ENCODE data around the gene FOCAD.

DNA sequence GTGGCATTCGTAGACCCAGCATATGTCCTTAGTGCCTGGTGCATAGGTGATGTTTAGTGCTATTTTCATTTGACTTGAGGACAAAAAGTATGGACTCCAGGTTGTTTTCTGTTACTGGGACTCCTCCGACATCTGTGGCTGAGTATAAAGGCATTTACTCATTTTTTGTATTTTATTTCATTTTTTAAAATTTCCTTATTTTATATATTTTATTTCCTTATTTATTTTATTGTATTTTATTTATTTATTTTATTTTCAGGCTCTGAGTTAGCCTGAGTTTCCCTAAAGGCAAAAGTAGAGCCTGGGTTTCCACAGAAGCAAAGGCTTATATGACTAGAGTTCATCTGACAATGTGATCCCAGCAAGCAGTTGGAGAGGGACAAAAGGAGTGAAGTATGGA, 91.6 kb downstream of the FOCAD start:
- TF ChIP-seq NRF1 (IDR thresholded peaks at IDR 0.05; ENCODE audit: low read depth, low read length) (no peak), RBBP5 (IDR thresholded peaks at IDR 0.05; ENCODE audit: borderline replicate concordance, low read depth, low read length) (no peak), EP300 (IDR thresholded peaks at IDR 0.05; ENCODE audit: borderline replicate concordance in 1 of 2, low read depth in 2 of 2, low read length in 2 of 2) (no peak), SUZ12 (IDR thresholded peaks at IDR 0.05; ENCODE audit: low read length) (no peak), POLR2A (IDR thresholded peaks at IDR 0.05; ENCODE audit: control extremely low read depth in 1 of 2, low read depth in 2 of 2, low read length in 2 of 2) (no peak)
- TF ChIP-seq, protein P1, sequence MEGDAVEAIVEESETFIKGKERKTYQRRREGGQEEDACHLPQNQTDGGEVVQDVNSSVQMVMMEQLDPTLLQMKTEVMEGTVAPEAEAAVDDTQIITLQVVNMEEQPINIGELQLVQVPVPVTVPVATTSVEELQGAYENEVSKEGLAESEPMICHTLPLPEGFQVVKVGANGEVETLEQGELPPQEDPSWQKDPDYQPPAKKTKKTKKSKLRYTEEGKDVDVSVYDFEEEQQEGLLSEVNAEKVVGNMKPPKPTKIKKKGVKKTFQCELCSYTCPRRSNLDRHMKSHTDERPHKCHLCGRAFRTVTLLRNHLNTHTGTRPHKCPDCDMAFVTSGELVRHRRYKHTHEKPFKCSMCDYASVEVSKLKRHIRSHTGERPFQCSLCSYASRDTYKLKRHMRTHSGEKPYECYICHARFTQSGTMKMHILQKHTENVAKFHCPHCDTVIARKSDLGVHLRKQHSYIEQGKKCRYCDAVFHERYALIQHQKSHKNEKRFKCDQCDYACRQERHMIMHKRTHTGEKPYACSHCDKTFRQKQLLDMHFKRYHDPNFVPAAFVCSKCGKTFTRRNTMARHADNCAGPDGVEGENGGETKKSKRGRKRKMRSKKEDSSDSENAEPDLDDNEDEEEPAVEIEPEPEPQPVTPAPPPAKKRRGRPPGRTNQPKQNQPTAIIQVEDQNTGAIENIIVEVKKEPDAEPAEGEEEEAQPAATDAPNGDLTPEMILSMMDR (IDR thresholded peaks at IDR 0.05; ENCODE audit: control extremely low read depth in 1 of 3, insufficient read depth in 1 of 3, low read depth in 1 of 3, low read length in 3 of 3), result no peak

All from H1 (cell line).